Endothelial cell of umbilical vein (primary cell): ENCODE measurements around the gene GGT5. TPM values are rescaled to one million over a fixed set of nuclear protein-coding genes. Genes with fewer than 3 reads are reported as not detected.

ENCODE experiments used
- BruUV-seq: library from RNA; stranded (reverse); fragments of 400-500 nt; replicated peaks from 2 replicates; lab custom pipeline; 2021; lab: Mats Ljungman, UMichigan
- CTCF ChIA-PET: fragments of 300-600, 350-600 bp; sonication (Branson Sonifier 250); formaldehyde crosslinking; loops from one replicate; lab custom pipeline; 2021; ENCODE audit warnings: antibody characterized with exemption, inconsistent platforms; lab: Charles Lee
- POLR2A ChIA-PET: fragments of 300-600, 350-600 bp; sonication (Branson Sonifier 250); formaldehyde crosslinking; loops from one replicate; lab custom pipeline; 2021; ENCODE audit warnings: antibody characterized with exemption, inconsistent platforms; lab: Charles Lee
- DNase-seq: peaks from one replicate; pipeline ENCODE4 v3.0.0-alpha.2; 2011; ENCODE audit warnings: low read depth, low spot score
- FAIRE-seq: peaks from 2 replicates; lab custom pipeline; 2011; peaks lifted over from hg19 to GRCh38; lab: Jason Lieb, UNC
- H2AFZ ChIP-seq: 2 replicates; pipeline ENCODE4 v1.6.0; 2012; ENCODE audit warnings: low read depth, low read length, control low read depth, inconsistent platforms
- H3K27ac ChIP-seq: 2 replicates; pipeline ENCODE4 v1.5.1; 2011; ENCODE audit warnings: low read depth, mild to moderate bottlenecking, control low read depth, low read length, moderate library complexity; ENCODE audit not compliant: insufficient read depth
- H3K27me3 ChIP-seq, 2 experiments: 2 replicates each; pipeline versions ENCODE4 v1.6.0 to v1.6.1; 2011; ENCODE audit warnings: low read length in 2 of 2, mixed read lengths in 1 of 2; ENCODE audit not compliant: control insufficient read depth in 2 of 2, insufficient read depth in 2 of 2
- H3K36me3 ChIP-seq, 2 experiments: 2 replicates in 1 of 2; 3 replicates in 1 of 2; pipeline ENCODE4 v1.5.1; 2011; ENCODE audit warnings: low read length in 2 of 2, mild to moderate bottlenecking in 1 of 2, moderate library complexity in 1 of 2; ENCODE audit not compliant: control insufficient read depth in 2 of 2, insufficient read depth in 2 of 2; ENCODE audit errors: extremely low read depth in 1 of 2
- H3K4me1 ChIP-seq: 3 replicates; pipeline ENCODE4 v1.5.1; 2011; ENCODE audit warnings: mild to moderate bottlenecking, low read length; ENCODE audit not compliant: control insufficient read depth, insufficient read depth; ENCODE audit errors: extremely low read depth
- H3K4me2 ChIP-seq: 2 replicates; pipeline ENCODE4 v1.6.1; 2011; ENCODE audit warnings: low read length, control low read depth, mixed read lengths; ENCODE audit not compliant: insufficient read depth
- H3K4me3 ChIP-seq, 3 experiments: fragments of 200-600 bp in 1 of 3; sonication (generic), shearing (Covaris generic) in 1 of 3; replicated peaks in 1 of 3; 2 replicates each; pipeline ENCODE4 v1.5.1; 2011 to 2016; ENCODE audit warnings: control low read depth in 3 of 3, low read length in 3 of 3, mild to moderate bottlenecking in 2 of 3, inconsistent platforms in 1 of 3, low read depth in 1 of 3, moderate library complexity in 1 of 3; ENCODE audit not compliant: insufficient read depth in 1 of 3
- H3K79me2 ChIP-seq: 2 replicates; pipeline ENCODE4 v1.6.0; 2012; ENCODE audit warnings: low read length, inconsistent platforms; ENCODE audit not compliant: control insufficient read depth, insufficient read depth
- H3K9ac ChIP-seq: replicated peaks from 2 replicates; pipeline ENCODE3; 2011; ENCODE audit warnings: low read length, control low read depth; ENCODE audit not compliant: insufficient read depth; ENCODE audit errors: extremely low read depth
- H3K9me1 ChIP-seq: replicated peaks from 3 replicates; pipeline ENCODE4 v1.6.0; 2011; ENCODE audit warnings: mild to moderate bottlenecking, low read length; ENCODE audit not compliant: control insufficient read depth, insufficient read depth; ENCODE audit errors: extremely low read depth
- H3K9me3 ChIP-seq: replicated peaks from 2 replicates; pipeline ENCODE4 v1.5.1; 2012; ENCODE audit warnings: low read length, inconsistent platforms; ENCODE audit not compliant: control insufficient read depth, insufficient read depth
- H4K20me1 ChIP-seq: replicated peaks from 2 replicates; pipeline ENCODE3; 2011; ENCODE audit warnings: mild to moderate bottlenecking, low read length; ENCODE audit not compliant: control insufficient read depth, insufficient read depth; ENCODE audit errors: extremely low read depth
- CTCF ChIP-seq, 2 donors: IDR thresholded peaks; 1 replicate in 1 of 2; 2 replicates in 1 of 2; pipeline ENCODE4 v1.5.1; 2011; ENCODE audit warnings: low read length in 2 of 2, mild to moderate bottlenecking in 2 of 2, moderate library complexity in 2 of 2, control low read depth in 1 of 2, inconsistent platforms in 1 of 2, low read depth in 1 of 2; ENCODE audit not compliant: insufficient read depth in 1 of 2; ENCODE audit errors: extremely low read depth in 1 of 2
- EZH2 ChIP-seq: IDR thresholded peaks from 2 replicates; pipeline ENCODE4 v1.6.1; 2012; ENCODE audit warnings: borderline replicate concordance, low read depth, mild to moderate bottlenecking, moderate library complexity, low read length, inconsistent platforms; ENCODE audit not compliant: severe bottlenecking
- FOS ChIP-seq: IDR thresholded peaks from 2 replicates; pipeline ENCODE4 v1.6.1; 2011; ENCODE audit warnings: mild to moderate bottlenecking, low read length, moderate library complexity, borderline replicate concordance; ENCODE audit not compliant: insufficient read depth
- GATA2 ChIP-seq: IDR thresholded peaks from 2 replicates; pipeline ENCODE4 v1.7.0; 2011; ENCODE audit warnings: low read depth, mild to moderate bottlenecking, moderate library complexity, mixed read lengths, low read length; ENCODE audit not compliant: insufficient read length, insufficient read depth
- JUN ChIP-seq: IDR thresholded peaks from 2 replicates; pipeline ENCODE4 v1.6.1; 2011; ENCODE audit warnings: borderline replicate concordance, low read depth; ENCODE audit not compliant: insufficient read length, insufficient read depth
- MYC ChIP-seq: IDR thresholded peaks from one replicate; pipeline ENCODE4 v1.6.1; 2011; ENCODE audit warnings: mild to moderate bottlenecking, low read depth, low read length
- POLR2A ChIP-seq: IDR thresholded peaks from 2 replicates; pipeline ENCODE4 v1.6.1; 2012; ENCODE audit warnings: low read depth, mild to moderate bottlenecking, control low read depth, low read length
- POLR2AphosphoS5 ChIP-seq: IDR thresholded peaks from 2 replicates; pipeline ENCODE4 v1.6.1; 2012; ENCODE audit warnings: low read depth, mild to moderate bottlenecking, control low read depth, low read length, moderate library complexity; ENCODE audit not compliant: insufficient read depth
- dilution Hi-C: fragments of 300-500 bp; cut with MboI; formaldehyde crosslinking; loops from one replicate; pipeline ENCODE4 v1.15.0; 2019; ENCODE audit warnings: low sequenced_read_pairs; ENCODE audit not compliant: extremely low pct_ligation_motif_present
- intact Hi-C: fragments of 100-400 bp; cut with micrococcal nuclease; formaldehyde crosslinking; loops from one replicate; pipeline ENCODE4 v1.10.0; 2022
- polyA plus RNA-seq, 4 experiments: library from polyadenylated mRNA; depleted of rRNA in 3 of 4; stranded (reverse) in 3 of 4; unstranded in 1 of 4; fragments of >200 nt; gene quantifications; 2 replicates each; pipeline versions ENCODE4 v1.2.1 to v1.2.3, GENCODE V29; 2011 to 2012; ENCODE audit warnings: missing spikeins in 1 of 4
- total RNA-seq: library from RNA; stranded (reverse); gene quantifications from 2 replicates; pipeline ENCODE4 v1.2.3, GENCODE V29; 2021
- TF ChIP-seq, protein P1 (sequence below): IDR thresholded peaks from 2 replicates; pipeline ENCODE4 v1.6.1; 2011; ENCODE audit not compliant: insufficient read depth, insufficient read length

Gene GGT5
- total and polyA plus RNA-seq, 2 donors (not counting 3 experiments of a cell fraction or from before 2014, with no cell fraction given) = 45.9 to 293 TPM

DNA sequence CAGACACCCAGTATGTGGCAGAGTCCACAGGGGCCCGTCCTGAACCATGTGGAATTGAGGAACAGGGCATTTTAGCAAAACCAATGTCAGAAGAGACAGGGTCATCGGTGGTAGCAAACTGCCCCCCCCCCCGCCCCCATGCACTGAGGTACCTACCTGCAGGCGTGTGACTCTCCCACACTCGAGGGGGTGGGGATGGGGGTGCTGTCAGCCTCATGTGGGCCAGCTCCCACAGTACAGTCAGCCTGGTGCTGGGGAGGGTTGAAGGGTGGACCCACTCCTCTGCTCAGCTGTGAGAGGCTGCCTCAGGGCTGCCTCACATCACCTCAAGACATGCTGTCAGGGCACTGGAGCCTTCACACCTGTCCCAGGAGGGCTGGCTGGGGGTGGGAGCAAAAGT is 74.2 kb downstream of the GGT5 start:
- FAIRE-seq (no peak), DNase-seq (no peak)
- BruUV-seq = no TSS peak
- intact Hi-C loops (loop anchor here (10.0 kb wide), 1 partner anchor 306 kb away; no protein-coding TSS in a partner anchor), dilution Hi-C loops (no loop called here)
- no peaks in the 10 kb centered on the region for H3K9me1 ChIP-seq
- no peak overlapping the region for H3K4me3 ChIP-seq
- no peak overlapping the region for H3K27ac ChIP-seq
- no peaks in the 10 kb centered on the region for H3K27me3 ChIP-seq
- no peaks in the 10 kb centered on the region for H3K79me2 ChIP-seq
- H3K36me3 ChIP-seq = peaks cover 11 to 35% of the 10 kb centered on the region in 2 experiments
- POLR2A ChIA-PET = no interaction called here
- CTCF ChIA-PET = interaction anchor here (1.1 to 2.7 kb wide), 2 partner anchors 9 to 14 kb away, joined by 4 to 13 read pairs; no protein-coding TSS in a partner anchor
- H3K4me2 ChIP-seq = no peak overlapping the region
- TF ChIP-seq POLR2AphosphoS5 (no peak), CTCF (IDR thresholded peaks at IDR 0.05; ENCODE audit: extremely low read depth in 1 of 2, insufficient read depth in 1 of 2, low read depth in 1 of 2, low read length in 2 of 2) (no peak), GATA2 (no peak), FOS (no peak), EZH2 (no peak), JUN (no peak), MYC (no peak), POLR2A (no peak)
- TF ChIP-seq, protein P1, sequence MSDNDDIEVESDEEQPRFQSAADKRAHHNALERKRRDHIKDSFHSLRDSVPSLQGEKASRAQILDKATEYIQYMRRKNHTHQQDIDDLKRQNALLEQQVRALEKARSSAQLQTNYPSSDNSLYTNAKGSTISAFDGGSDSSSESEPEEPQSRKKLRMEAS = no peak
- H3K4me1 ChIP-seq = no peaks in the 10 kb centered on the region
- H3K9me3 ChIP-seq = no peaks in the 10 kb centered on the region
- H4K20me1 ChIP-seq = no peaks in the 10 kb centered on the region
- no peak overlapping the region for H2AFZ ChIP-seq
- H3K9ac ChIP-seq = no peak overlapping the region
